ENCODE data around the gene CLCN4.

CLCN4 gene

DNA sequence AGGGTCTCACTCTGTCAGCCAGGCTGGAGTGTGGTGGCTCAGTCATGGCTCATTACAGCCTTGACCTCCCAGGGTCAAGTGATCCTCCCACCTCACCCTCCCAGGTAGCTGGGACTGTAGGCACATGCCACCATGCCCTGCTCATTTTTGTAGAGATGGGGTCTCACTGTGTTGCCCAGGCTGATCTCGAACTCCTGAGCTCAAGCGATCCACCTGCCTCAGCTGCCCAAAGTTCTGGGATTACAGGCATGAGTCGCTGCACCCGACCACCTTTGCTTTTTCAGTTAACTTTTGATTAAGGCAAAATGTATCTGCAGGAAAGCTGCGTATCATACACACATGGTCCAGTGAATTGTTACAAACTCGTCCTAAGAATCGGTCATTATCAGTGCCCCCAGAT is 16.5 kb upstream of the CLCN4 start (continued):
- TF ChIP-seq ZNF391 (tag by site-specific recombination; IDR thresholded peaks at IDR 0.05; ENCODE audit: borderline replicate concordance, low read depth) = no peak
- TF ChIP-seq ZNF404 (tag by site-specific recombination; IDR thresholded peaks at IDR 0.05) = no peak
- TF ChIP-seq, protein P1, sequence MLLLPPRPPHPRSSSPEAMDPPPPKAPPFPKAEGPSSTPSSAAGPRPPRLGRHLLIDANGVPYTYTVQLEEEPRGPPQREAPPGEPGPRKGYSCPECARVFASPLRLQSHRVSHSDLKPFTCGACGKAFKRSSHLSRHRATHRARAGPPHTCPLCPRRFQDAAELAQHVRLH (tag by site-specific recombination; IDR thresholded peaks at IDR 0.05) = no peak

DNA sequence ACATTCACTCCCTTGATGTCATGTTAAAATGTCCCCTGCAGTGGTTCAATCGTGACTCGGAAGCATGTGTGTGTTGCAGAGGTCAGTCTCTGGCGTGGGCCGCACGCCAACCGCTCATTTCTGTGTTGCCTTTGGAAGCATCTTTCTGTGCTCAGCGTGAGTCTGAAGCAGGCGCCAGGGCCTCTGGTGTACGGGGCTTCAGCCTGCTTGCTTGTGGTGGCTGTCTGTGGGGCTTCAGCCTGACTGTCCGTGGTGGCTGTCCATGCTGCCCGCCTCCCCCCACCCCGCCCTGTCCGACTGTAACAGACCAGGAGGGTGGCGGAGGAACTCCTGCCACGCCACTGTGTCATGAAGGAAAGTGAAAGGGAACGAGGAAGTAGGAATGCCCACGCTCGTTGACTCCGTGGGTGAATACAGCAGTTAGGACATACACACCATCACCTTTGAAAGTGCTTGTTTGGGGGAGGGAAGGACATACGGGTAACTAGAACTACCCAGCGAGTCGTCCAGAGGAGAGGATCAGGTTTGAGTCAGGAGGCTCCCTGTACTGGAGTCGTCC is 14.7 kb upstream of the CLCN4 start:
- Histone ChIP-seq H3K4me3 (ENCODE audit: low read depth, low read length) (no peak overlapping the region), H3K27ac (ENCODE audit: extremely low read depth, low read depth, low read length) (no peak overlapping the region), H3K4me1 (ENCODE audit: control insufficient read depth, insufficient read depth, low read length) (no peaks in the 10 kb centered on the region), H3K36me3 (ENCODE audit: control insufficient read depth in 2 of 2, insufficient read depth in 1 of 2, low read length in 2 of 2) (peaks cover 0 to 21% of the 10 kb centered on the region in 2 experiments; a peak in 2 of 3 replicates), H3K9me3 (ENCODE audit: control insufficient read depth, insufficient read depth, low read depth, low read length) (no peaks in the 10 kb centered on the region)
- TF ChIP-seq ZSCAN16 (tag by site-specific recombination; IDR thresholded peaks at IDR 0.05) (no peak), ZNF707 (tag by site-specific recombination; IDR thresholded peaks at IDR 0.05) (no peak), SP3 (tag by site-specific recombination; IDR thresholded peaks at IDR 0.05) (no peak), ZNF140 (tag by site-specific recombination; IDR thresholded peaks at IDR 0.05) (no peak), SALL2 (tag by site-specific recombination; IDR thresholded peaks at IDR 0.05; ENCODE audit: borderline replicate concordance) (no peak), ZBTB48 (tag by site-specific recombination; IDR thresholded peaks at IDR 0.05) (no peak), ZNF223 (tag by site-specific recombination; IDR thresholded peaks at IDR 0.05) (no peak), GLIS2 (tag by site-specific recombination; IDR thresholded peaks at IDR 0.05) (no peak), ZNF830 (tag by site-specific recombination; IDR thresholded peaks at IDR 0.05; ENCODE audit: low read depth) (no peak), TCF7L2 (IDR thresholded peaks at IDR 0.05; ENCODE audit: borderline replicate concordance, low read depth, low read length) (no peak), ZNF701 (tag by site-specific recombination; IDR thresholded peaks at IDR 0.05) (no peak)
- POLR2A ChIA-PET = no interaction called here
- CTCF ChIA-PET = no interaction called here

DNA sequence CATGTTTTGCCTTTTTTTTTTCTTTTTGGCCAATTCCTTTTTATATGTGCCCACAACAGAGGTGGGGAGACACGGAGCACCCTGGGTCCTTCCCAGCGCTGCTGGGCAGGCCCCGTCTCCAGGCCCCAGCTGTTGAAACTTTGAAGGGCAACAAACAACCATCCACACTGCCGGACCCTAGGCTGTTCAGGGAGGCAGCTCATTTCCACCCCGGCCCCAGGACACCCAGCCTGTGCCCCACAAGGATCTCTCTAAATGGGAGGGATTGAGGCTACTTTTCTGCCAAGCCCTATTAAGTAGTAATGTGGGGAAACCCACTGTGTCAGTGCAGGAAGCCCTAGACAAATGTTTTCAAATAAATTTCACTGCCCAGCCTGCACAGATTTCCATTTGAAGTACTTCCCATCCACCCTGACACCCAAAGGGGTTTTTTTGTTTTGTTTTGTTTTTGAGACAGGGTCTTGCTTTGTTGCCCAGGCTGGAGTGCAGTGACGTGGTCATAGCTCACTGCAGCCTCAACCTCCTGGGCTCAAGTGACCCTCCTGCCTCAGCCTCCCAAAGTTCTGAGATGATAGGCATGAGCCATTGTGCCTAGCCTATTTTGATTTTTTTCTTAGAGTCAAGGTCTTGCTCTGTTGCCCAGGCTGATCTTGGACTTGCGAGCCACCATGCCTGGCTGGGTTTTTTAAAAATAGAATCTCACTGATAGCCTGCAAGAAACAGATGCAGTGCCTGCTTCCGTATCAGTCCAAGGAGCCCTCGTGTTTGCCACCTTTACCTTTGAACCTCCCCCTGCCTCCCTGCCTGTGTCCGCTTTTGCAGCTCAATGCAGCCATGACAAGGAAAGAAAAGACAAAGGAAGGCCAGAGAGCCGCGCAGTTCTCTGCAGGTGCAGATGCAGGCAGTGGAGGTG is 13.4 kb upstream of the CLCN4 start:
- Histone ChIP-seq H3K36me3 (ENCODE audit: control insufficient read depth in 2 of 2, insufficient read depth in 1 of 2, low read length in 2 of 2) (peaks cover 0 to 21% of the 10 kb centered on the region in 2 experiments; a peak in 2 of 3 replicates), H3K27ac (ENCODE audit: extremely low read depth, low read depth, low read length) (no peak overlapping the region), H3K4me1 (ENCODE audit: control insufficient read depth, insufficient read depth, low read length) (no peaks in the 10 kb centered on the region), H3K9me3 (ENCODE audit: control insufficient read depth, insufficient read depth, low read depth, low read length) (no peaks in the 10 kb centered on the region), H3K4me3 (ENCODE audit: low read depth, low read length) (no peak overlapping the region)
- ChIA-PET POLR2A (no interaction called here), CTCF (interaction anchor here (0.7 to 2.0 kb wide), 2 partner anchors 23 to 271 kb away, joined by 3 to 11 read pairs; no protein-coding TSS in a partner anchor)
- TF ChIP-seq GLI2 (tag by site-specific recombination; IDR thresholded peaks at IDR 0.05; ENCODE audit: borderline replicate concordance, low read depth) = no peak
- no peak for TF ChIP-seq ZNF791 (tag by site-specific recombination; IDR thresholded peaks at IDR 0.05)
- no peak for TF ChIP-seq ZNF48 (tag by site-specific recombination; IDR thresholded peaks at IDR 0.05)
- no peak for TF ChIP-seq MYNN (tag by site-specific recombination; IDR thresholded peaks at IDR 0.05; ENCODE audit: borderline replicate concordance)
- TF ChIP-seq ZIC2 (tag by site-specific recombination; IDR thresholded peaks at IDR 0.05) = no peak
- no peak for TF ChIP-seq ZNF530 (tag by site-specific recombination; IDR thresholded peaks at IDR 0.05; ENCODE audit: low read depth)

DNA sequence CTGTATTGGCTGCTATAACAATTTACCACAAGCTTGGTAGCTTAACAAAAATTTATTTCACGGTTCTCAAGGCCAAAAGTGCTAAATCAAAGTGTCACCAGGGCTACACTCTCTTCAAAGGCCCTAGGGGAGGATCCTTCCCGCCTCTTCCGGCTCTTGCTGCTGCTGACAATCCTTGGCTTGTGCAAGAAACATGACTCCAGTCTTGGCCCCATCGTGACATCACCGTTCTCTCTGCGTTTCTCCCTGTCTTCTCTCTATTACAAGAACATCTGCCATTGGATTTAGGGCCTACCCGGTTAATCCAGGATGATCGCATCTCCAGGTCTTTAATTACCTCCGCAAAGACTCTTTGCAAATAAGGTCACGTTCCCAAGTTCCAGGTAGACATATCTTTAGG is 10.4 kb upstream of the CLCN4 start:
- no peaks in the 10 kb centered on the region for H3K9me3 ChIP-seq (ENCODE audit: control insufficient read depth, insufficient read depth, low read depth, low read length)
- ChIA-PET POLR2A (no interaction called here), CTCF (no interaction called here)
- H3K27ac ChIP-seq (ENCODE audit: extremely low read depth, low read depth, low read length) = no peak overlapping the region
- H3K36me3 ChIP-seq (ENCODE audit: control insufficient read depth in 2 of 2, insufficient read depth in 1 of 2, low read length in 2 of 2) = peaks cover 0 to 7% of the 10 kb centered on the region in 2 experiments; a peak in 1 of 3 replicates
- H3K4me1 ChIP-seq (ENCODE audit: control insufficient read depth, insufficient read depth, low read length) = no peaks in the 10 kb centered on the region
- H3K4me3 ChIP-seq (ENCODE audit: low read depth, low read length) = no peak overlapping the region
- TF ChIP-seq ZNF48 (tag by site-specific recombination; IDR thresholded peaks at IDR 0.05) (no peak), ZNF548 (tag by site-specific recombination; IDR thresholded peaks at IDR 0.05) (no peak), ZNF529 (tag by site-specific recombination; IDR thresholded peaks at IDR 0.05; ENCODE audit: insufficient replicate concordance) (no peak), ZNF221 (tag by site-specific recombination; IDR thresholded peaks at IDR 0.05; ENCODE audit: borderline replicate concordance) (no peak), TRIM28 (IDR thresholded peaks at IDR 0.05; ENCODE audit: borderline replicate concordance, low read length) (no peak), ZFP69B (tag by site-specific recombination; IDR thresholded peaks at IDR 0.05) (no peak)
- TF ChIP-seq, protein P2, sequence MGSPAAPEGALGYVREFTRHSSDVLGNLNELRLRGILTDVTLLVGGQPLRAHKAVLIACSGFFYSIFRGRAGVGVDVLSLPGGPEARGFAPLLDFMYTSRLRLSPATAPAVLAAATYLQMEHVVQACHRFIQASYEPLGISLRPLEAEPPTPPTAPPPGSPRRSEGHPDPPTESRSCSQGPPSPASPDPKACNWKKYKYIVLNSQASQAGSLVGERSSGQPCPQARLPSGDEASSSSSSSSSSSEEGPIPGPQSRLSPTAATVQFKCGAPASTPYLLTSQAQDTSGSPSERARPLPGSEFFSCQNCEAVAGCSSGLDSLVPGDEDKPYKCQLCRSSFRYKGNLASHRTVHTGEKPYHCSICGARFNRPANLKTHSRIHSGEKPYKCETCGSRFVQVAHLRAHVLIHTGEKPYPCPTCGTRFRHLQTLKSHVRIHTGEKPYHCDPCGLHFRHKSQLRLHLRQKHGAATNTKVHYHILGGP (tag by site-specific recombination; IDR thresholded peaks at IDR 0.05) = no peak
- TF ChIP-seq, protein P3, sequence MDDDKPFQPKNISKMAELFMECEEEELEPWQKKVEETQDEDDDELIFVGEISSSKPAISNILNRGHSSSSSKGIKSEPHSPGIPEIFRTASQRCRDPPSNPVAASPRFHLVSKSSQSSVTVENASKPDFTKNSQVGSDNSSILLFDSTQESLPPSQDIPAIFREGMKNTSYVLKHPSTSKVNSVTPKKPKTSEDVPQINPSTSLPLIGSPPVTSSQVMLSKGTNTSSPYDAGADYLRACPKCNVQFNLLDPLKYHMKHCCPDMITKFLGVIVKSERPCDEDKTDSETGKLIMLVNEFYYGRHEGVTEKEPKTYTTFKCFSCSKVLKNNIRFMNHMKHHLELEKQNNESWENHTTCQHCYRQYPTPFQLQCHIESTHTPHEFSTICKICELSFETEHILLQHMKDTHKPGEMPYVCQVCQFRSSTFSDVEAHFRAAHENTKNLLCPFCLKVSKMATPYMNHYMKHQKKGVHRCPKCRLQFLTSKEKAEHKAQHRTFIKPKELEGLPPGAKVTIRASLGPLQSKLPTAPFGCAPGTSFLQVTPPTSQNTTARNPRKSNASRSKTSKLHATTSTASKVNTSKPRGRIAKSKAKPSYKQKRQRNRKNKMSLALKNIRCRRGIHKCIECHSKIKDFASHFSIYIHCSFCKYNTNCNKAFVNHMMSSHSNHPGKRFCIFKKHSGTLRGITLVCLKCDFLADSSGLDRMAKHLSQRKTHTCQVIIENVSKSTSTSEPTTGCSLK (tag by site-specific recombination; IDR thresholded peaks at IDR 0.05) = no peak

Data from HEK293 (cell line).